ENCODE measurements around the gene MBD5. TPM values are rescaled to one million over a fixed set of nuclear protein-coding genes. Genes with fewer than 3 reads are reported as not detected.

Gene MBD5
- total and polyA plus RNA-seq, 2 of the 4 experiments (the other 2 are of a cell fraction): 9.8 to 14.2 TPM

- no TSS peak for BruUV-seq (replicated peaks)
- no peak overlapping the region for H3K4ac ChIP-seq (ENCODE audit: low read depth, low read length)
- no peak overlapping the region for H4K91ac ChIP-seq (ENCODE audit: insufficient read depth, low read depth, low read length)
- ATAC-seq (ENCODE audit: low read depth) (no peak), DNase-seq (no peak)
- intact Hi-C loops (cut with micrococcal nuclease) (no loop called here), dilution Hi-C loops (cut with HindIII; ENCODE audit: low sequenced_read_pairs, unreplicated experiment) (no loop called here), in situ Hi-C loops (cut with MboI; ENCODE audit: low sequenced_read_pairs) (no loop called here)
- no peak overlapping the region for H2BK5ac ChIP-seq (ENCODE audit: low read depth, low read length, poor library complexity, severe bottlenecking)
- no peak overlapping the region for H2BK120ac ChIP-seq (ENCODE audit: low read depth, low read length)
- CTCF ChIA-PET: no interaction called here
- 29% methylated on average over 3 of the region's 9 CpGs; no CpG with 5 or more reads in 1 of the 2 experiments for WGBS, 2 experiments (ENCODE audit: extremely low coverage in 2 of 2, insufficient read length in 1 of 2)
- H2AK9ac ChIP-seq (replicated peaks; ENCODE audit: low read depth, low read length, poor library complexity): no peak overlapping the region
- no peak overlapping the region for H3K23ac ChIP-seq (ENCODE audit: low read depth, low read length)
- no peak overlapping the region for H3K4me2 ChIP-seq (ENCODE audit: low read depth, low read length)
- POLR2A ChIA-PET (ENCODE audit: unreplicated experiment): no interaction called here
- no peaks in the 10 kb centered on the region; the same call in 1 of the 2 replicates for H3K9me1 ChIP-seq (ENCODE audit: insufficient read depth, low read length)
- no peaks in the 10 kb centered on the region for H3K27me3 ChIP-seq (ENCODE audit: control insufficient read depth, insufficient read depth, low read length)
- H2BK15ac ChIP-seq (ENCODE audit: low read depth, low read length): no peak overlapping the region
- H4K5ac ChIP-seq (ENCODE audit: low read depth, low read length): no peak overlapping the region
- no peaks in the 10 kb centered on the region for H3K9me3 ChIP-seq (ENCODE audit: control insufficient read depth, insufficient read depth, low read length)
- no peak overlapping the region for H4K8ac ChIP-seq (ENCODE audit: low read depth in 2 of 2, low read length in 2 of 2)
- no peaks in the 10 kb centered on the region; the same call in 1 of the 2 replicates for H4K20me1 ChIP-seq (ENCODE audit: insufficient read depth, low read length)
- no peak overlapping the region for H3K56ac ChIP-seq (ENCODE audit: extremely low read depth, insufficient read depth, low read length)
- no peak overlapping the region for H3K18ac ChIP-seq (ENCODE audit: low read depth, low read length)
- H2BK20ac ChIP-seq (ENCODE audit: low read depth, low read length): no peak overlapping the region
- H3K4me3 ChIP-seq (ENCODE audit: insufficient read depth, low read depth, low read length): no peak overlapping the region
- H3K14ac ChIP-seq (replicated peaks; ENCODE audit: low read depth, low read length): no peak overlapping the region
- no peak overlapping the region for H3K27ac ChIP-seq (ENCODE audit: insufficient read depth, low read length)
- H3K4me1 ChIP-seq (ENCODE audit: control insufficient read depth, insufficient read depth, low read length): no peaks in the 10 kb centered on the region
- no peak overlapping the region for H2AFZ ChIP-seq (replicated peaks; ENCODE audit: low read length, poor library complexity)
- no peaks in the 10 kb centered on the region for H3K79me1 ChIP-seq (ENCODE audit: low read depth in 1 of 2, low read length in 2 of 2)
- no peaks in the 10 kb centered on the region for H3K36me3 ChIP-seq (ENCODE audit: control insufficient read depth, insufficient read depth, low read length)
- no peak overlapping the region for H2AK5ac ChIP-seq (ENCODE audit: low read depth, low read length)
- no peak overlapping the region for H3K9ac ChIP-seq (ENCODE audit: low read depth, low read length)
- TF ChIP-seq RAD21 (IDR thresholded peaks at IDR 0.05; ENCODE audit: low read length) (no peak), POLR2A (IDR thresholded peaks at IDR 0.05; ENCODE audit: low read depth, low read length) (no peak), MAFK (IDR thresholded peaks at IDR 0.05; ENCODE audit: low read depth, low read length) (no peak), CTCF (conservative IDR thresholded peaks at IDR 0.05; ENCODE audit: low read depth, low read length) (no peak), SMC3 (IDR thresholded peaks at IDR 0.05; ENCODE audit: low read depth, low read length) (no peak), NFE2L2 (IDR thresholded peaks at IDR 0.05; ENCODE audit: low read depth, low read length) (no peak), RFX5 (IDR thresholded peaks at IDR 0.05; ENCODE audit: low read depth, low read length) (no peak), CEBPB (IDR thresholded peaks at IDR 0.05; ENCODE audit: low read depth, low read length) (no peak), RCOR1 (IDR thresholded peaks at IDR 0.05; ENCODE audit: insufficient replicate concordance, low read length) (no peak), MXI1 (IDR thresholded peaks at IDR 0.05; ENCODE audit: borderline replicate concordance, low read depth, low read length) (no peak), CHD1 (IDR thresholded peaks at IDR 0.05; ENCODE audit: low read depth, low read length) (no peak), ELK1 (IDR thresholded peaks at IDR 0.05; ENCODE audit: borderline replicate concordance, low read depth, low read length) (no peak), USF2 (IDR thresholded peaks at IDR 0.05; ENCODE audit: low read depth, low read length) (no peak), MAZ (IDR thresholded peaks at IDR 0.05; ENCODE audit: borderline replicate concordance, low read depth, low read length) (no peak), FOS (IDR thresholded peaks at IDR 0.05; ENCODE audit: low read depth, low read length) (no peak)
These were observed 505.8 kb downstream of the MBD5 start for GRCh38 chr2:148526509-148527346.

Data from IMR-90 (cell line).